ENCODE data around the gene ZNF592. TPM values are rescaled to one million over a fixed set of nuclear protein-coding genes. Genes with fewer than 3 reads are reported as not detected.
"Not testable (repeated sequence)": the region's sequence is repeated elsewhere in the genome, so short reads cannot be mapped to it uniquely, and the experiment has no call there.

Gene ZNF592
- total and polyA plus RNA-seq, 2 of the 13 experiments (the other 11 are each of a cell fraction or from before 2014, with no cell fraction given): 8.2 to 9.8 TPM

- H3K79me2 ChIP-seq (ENCODE audit: insufficient read depth, low read length); intact Hi-C loops (cut with micrococcal nuclease; ENCODE audit: unreplicated experiment); H4K20me1 ChIP-seq (ENCODE audit: insufficient read depth, low read length); DNase-seq (ENCODE audit: low spot score); H3K9me3 ChIP-seq (ENCODE audit: low read length); BruUV-seq (replicated peaks); H3K27me3 ChIP-seq (ENCODE audit: control insufficient read depth in 1 of 2, insufficient read depth in 2 of 2, low read length in 2 of 2); in situ Hi-C loops (cut with HindIII; ENCODE audit: extremely low pct_ligation_motif_present, low pct_unique_long_range_greater_than_20kb); FAIRE-seq; H2AFZ ChIP-seq (ENCODE audit: low read length); H3K36me3 ChIP-seq (replicated peaks in 1 of 2; ENCODE audit: control insufficient read depth in 1 of 2, insufficient read depth in 2 of 2, low read length in 2 of 2); H3K9ac ChIP-seq (ENCODE audit: insufficient read depth, low read depth, low read length); CTCF ChIA-PET (ENCODE audit: low intra/inter-chr PET ratio, low total read pairs): not testable (repeated sequence)
- Histone ChIP-seq H3K27ac (ENCODE audit: extremely low read length, insufficient read depth, low read length) (peak overlapping the region; percentile 17), H3K4me3 (replicated peaks in 1 of 3; ENCODE audit: insufficient read depth in 1 of 3, low read depth in 2 of 3, low read length in 3 of 3) (0 out of 6 replicates have a peak overlapping the region, but pooled peaks of 1 of the 3 experiments have one; percentile 19), H3K4me1 (ENCODE audit: insufficient read depth, low read length) (peaks cover 27% of the 10 kb centered on the region), H3K4me2 (ENCODE audit: low read depth, low read length) (peak overlapping the region; percentile 58)
- POLR2A ChIA-PET: interaction anchor here (0.9 to 3.7 kb wide), 6 partner anchors 12 to 82 kb away, joined by 4 to 31 read pairs (median 6); partner anchors contain the start of genes SEC11A and WDR73
- WGBS (ENCODE audit: low lambda C conversion rate): 89% methylated on average over 9 of the region's 9 CpGs
- peak; percentile 58 for ATAC-seq
Measured at GRCh38 chr15:84735480-84736061, 12.8 kb upstream of the ZNF592 start.

GRCh38 chr15:84736375-84736774 is 12.0 kb upstream of the ZNF592 start:
- WGBS (ENCODE audit: low lambda C conversion rate): 96% methylated on average over 5 of the region's 5 CpGs
- CTCF ChIA-PET (ENCODE audit: low intra/inter-chr PET ratio, low total read pairs): no interaction called here
- no peak overlapping the region for H3K9ac ChIP-seq (ENCODE audit: insufficient read depth, low read depth, low read length)
- no peak for ATAC-seq
- POLR2A ChIA-PET: interaction anchor here (0.9 to 3.7 kb wide), 3 partner anchors 11 to 21 kb away, joined by 4 to 31 read pairs (median 7); partner anchors contain the start of gene SEC11A
- H3K36me3 ChIP-seq (replicated peaks in 1 of 2; ENCODE audit: control insufficient read depth in 1 of 2, insufficient read depth in 2 of 2, low read length in 2 of 2): no peaks in the 10 kb centered on the region
- H3K4me2 ChIP-seq (ENCODE audit: low read depth, low read length): no peak overlapping the region
- intact Hi-C loops (cut with micrococcal nuclease; ENCODE audit: unreplicated experiment) (no loop called here), in situ Hi-C loops (cut with HindIII; ENCODE audit: extremely low pct_ligation_motif_present, low pct_unique_long_range_greater_than_20kb) (no loop called here)
- H3K27ac ChIP-seq (ENCODE audit: extremely low read length, insufficient read depth, low read length): no peak overlapping the region
- H3K4me3 ChIP-seq (replicated peaks in 1 of 3; ENCODE audit: insufficient read depth in 1 of 3, low read depth in 2 of 3, low read length in 3 of 3): no peak overlapping the region
- no peak overlapping the region for H2AFZ ChIP-seq (ENCODE audit: low read length)
- H3K79me2 ChIP-seq (ENCODE audit: insufficient read depth, low read length): no peaks in the 10 kb centered on the region
- no peaks in the 10 kb centered on the region for H3K9me3 ChIP-seq (ENCODE audit: low read length)
- DNase-seq (ENCODE audit: low spot score): no peak
- no peaks in the 10 kb centered on the region for H4K20me1 ChIP-seq (ENCODE audit: insufficient read depth, low read length)
- H3K4me1 ChIP-seq (ENCODE audit: insufficient read depth, low read length): peaks cover 35% of the 10 kb centered on the region
- FAIRE-seq: no peak
- no TSS peak for BruUV-seq (replicated peaks)
- TF ChIP-seq PRPF4 (IDR thresholded peaks at IDR 0.05; ENCODE audit: low read depth, low read length, poor library complexity, severe bottlenecking) (no peak), ZNF530 (CRISPR knock-in tag; IDR thresholded peaks at IDR 0.05; ENCODE audit: low read depth) (no peak), ZNF264 (CRISPR knock-in tag; IDR thresholded peaks at IDR 0.05) (no peak), ZSCAN22 (CRISPR knock-in tag; IDR thresholded peaks at IDR 0.05) (no peak), ZBTB21 (CRISPR knock-in tag; IDR thresholded peaks at IDR 0.05) (no peak)
- no peaks in the 10 kb centered on the region for H3K27me3 ChIP-seq (ENCODE audit: control insufficient read depth in 1 of 2, insufficient read depth in 2 of 2, low read length in 2 of 2)
